GM12872 (cell line): Measurements from ENCODE around the gene ZNF521.

Experiments used
- TF ChIP-seq, protein P1 (sequence below): IDR thresholded peaks from 3 replicates; pipeline ENCODE4 v1.5.1; 2011; ENCODE audit warnings: low read depth, mild to moderate bottlenecking, low read length, moderate library complexity; ENCODE audit not compliant: insufficient read depth

The ZNF521 gene

DNA sequence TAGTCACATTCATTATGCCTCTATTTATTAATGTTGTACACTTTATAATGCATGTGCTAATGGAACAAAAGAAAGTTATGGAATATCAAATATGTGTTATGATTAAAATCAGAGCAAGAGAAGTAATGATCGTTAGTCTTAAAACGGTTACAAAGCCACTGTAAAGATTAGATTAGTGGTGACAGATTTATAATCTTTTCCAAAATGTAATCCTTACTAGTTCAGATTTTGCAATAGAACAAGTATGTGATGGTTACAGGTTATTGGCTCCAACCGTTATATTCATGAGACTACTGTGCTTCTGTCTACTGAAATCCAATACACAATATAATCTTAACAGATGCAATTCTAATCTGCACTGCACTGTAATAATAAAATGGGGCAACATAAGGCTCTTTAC is 180.6 kb downstream of the ZNF521 start:
- TF ChIP-seq, protein P1, sequence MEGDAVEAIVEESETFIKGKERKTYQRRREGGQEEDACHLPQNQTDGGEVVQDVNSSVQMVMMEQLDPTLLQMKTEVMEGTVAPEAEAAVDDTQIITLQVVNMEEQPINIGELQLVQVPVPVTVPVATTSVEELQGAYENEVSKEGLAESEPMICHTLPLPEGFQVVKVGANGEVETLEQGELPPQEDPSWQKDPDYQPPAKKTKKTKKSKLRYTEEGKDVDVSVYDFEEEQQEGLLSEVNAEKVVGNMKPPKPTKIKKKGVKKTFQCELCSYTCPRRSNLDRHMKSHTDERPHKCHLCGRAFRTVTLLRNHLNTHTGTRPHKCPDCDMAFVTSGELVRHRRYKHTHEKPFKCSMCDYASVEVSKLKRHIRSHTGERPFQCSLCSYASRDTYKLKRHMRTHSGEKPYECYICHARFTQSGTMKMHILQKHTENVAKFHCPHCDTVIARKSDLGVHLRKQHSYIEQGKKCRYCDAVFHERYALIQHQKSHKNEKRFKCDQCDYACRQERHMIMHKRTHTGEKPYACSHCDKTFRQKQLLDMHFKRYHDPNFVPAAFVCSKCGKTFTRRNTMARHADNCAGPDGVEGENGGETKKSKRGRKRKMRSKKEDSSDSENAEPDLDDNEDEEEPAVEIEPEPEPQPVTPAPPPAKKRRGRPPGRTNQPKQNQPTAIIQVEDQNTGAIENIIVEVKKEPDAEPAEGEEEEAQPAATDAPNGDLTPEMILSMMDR, result no peak

DNA sequence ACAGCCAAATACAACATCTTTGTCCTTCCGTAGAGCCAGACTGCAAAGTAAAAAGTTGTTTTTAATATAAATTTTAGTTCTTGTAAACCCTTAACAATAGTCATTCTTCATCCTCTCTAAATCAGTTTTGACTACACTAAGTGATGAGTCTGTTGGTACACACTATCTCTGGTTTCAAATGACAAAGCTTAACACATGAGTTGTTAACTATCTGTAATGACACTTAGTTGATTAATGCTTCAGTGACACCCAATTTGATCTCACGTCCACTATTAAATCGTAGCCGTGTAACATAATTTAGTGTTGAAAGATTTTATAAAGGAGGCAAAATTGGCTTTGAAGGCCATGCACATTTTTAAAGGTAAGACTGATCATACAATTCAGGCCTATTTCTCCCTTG is 181.6 kb downstream of the ZNF521 start:
- TF ChIP-seq, protein P1, result no peak

DNA sequence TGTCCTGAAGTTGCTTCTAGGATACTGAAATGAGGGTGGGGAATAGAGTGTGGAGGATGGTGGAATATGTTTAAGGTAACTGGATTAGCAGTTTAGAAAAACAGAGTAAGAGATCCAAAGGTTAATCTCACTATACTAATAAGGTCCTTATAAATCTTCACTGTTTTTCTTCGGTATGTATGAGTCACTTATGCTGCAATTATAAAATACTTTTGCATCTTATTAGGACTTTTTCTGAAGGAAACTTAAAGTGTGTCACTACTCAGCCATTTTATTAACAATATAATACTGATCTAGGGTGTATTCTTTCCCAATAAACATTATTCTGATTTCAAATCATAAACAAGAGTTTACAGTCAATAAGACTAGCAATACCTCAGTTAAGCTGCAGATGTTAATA is 182.3 kb downstream of the ZNF521 start:
- TF ChIP-seq, protein P1, result no peak

DNA sequence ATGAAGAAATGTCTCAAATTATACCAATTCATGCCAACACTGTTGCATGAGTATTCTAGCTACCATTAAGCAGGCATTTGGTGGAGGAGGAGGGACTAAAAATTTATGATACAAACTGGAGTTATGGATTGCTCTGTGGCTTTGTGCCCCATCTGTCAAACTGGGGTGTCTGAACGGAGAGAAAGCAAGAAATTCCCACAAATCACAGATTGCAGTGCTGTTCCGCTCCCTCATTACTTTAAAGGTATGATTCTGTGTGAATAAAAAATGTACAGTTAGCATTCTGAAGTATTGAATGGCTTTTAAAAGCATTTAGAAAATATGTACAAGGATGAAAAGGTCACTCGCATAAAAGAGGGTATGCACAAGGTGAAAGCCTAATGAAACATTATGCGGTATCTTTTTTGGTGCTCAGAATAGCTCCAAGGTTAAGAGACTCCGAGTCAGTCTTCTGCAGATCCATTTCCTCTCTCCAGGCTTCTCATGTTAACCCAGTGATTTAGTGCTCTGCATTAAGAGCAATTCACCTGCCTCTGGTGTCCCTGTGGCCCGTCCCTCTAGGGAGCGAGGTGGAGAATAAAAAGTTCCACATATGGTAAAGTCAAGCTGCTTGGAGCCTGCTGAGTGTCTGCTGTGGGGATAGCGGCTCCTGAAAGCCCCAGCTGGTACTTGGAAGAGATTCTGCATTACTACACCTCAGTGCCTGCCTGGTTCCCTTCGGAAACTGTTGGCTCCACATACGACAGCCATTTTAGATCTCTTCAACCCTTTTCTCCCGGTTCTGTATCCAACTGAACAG is 184.2 kb downstream of the ZNF521 start:
- TF ChIP-seq, protein P1, result no peak

DNA sequence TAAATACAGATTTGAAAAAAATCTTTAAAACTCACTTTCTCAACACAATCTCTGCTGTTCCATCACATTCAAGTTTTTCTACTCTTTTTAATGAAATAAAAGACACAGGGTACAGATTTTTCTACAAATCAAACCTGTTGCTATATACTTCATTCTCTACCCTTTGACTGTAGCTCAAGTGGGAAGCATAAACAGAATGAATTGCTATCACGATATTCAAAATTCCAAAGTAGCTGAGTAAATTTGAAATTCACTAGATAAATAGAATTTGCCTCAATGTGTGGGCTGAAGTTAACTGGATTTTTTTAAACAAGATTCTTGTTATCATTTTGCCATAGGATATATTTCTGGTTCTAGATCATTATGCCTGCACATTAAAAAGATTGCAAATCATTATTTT is 185.9 kb downstream of the ZNF521 start:
- TF ChIP-seq, protein P1, result no peak

DNA sequence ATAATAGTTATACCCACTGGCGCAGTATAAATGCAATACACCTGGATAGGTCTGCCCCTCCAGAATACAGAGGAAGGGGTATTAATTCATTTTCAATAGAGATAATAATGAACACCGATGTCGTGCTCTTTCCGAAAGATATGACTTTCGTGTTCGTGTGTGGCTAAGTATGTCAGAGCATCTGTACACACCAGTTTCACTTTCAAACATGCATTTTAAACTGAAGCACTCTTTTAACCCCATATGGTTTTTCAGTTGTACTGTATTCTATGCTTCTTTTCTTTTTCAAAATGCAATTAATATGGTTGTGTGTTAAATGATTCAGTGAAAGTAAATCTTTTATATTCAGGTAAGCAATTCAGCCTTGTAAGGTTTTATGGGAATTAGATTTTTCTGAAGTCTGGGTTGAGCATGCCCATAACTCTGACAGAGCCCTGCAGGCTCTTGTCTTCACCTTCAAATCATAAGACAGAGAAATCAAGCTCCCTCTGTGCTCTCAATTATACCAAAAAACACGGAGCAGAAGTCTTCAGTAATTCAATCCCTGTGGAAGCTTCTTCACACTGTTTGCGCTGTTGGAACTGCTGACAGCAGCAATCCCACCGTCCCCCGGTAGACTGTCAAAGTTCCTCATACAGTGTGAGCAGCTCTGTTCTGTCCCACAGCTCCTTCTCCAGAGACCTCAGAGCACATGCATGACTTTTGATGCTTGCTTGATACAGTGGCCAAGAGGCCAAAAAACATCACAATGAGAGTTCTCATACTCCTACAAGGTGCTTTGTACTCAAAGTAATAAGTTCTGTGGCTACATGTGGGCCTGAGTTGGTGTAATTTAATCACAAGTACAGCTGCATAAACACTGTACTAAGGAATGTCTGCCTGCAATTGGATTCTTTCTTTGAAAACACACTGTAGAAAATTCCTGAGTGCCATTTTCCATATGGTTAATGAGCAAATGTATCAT is 186.8 kb downstream of the ZNF521 start:
- TF ChIP-seq, protein P1, result no peak

DNA sequence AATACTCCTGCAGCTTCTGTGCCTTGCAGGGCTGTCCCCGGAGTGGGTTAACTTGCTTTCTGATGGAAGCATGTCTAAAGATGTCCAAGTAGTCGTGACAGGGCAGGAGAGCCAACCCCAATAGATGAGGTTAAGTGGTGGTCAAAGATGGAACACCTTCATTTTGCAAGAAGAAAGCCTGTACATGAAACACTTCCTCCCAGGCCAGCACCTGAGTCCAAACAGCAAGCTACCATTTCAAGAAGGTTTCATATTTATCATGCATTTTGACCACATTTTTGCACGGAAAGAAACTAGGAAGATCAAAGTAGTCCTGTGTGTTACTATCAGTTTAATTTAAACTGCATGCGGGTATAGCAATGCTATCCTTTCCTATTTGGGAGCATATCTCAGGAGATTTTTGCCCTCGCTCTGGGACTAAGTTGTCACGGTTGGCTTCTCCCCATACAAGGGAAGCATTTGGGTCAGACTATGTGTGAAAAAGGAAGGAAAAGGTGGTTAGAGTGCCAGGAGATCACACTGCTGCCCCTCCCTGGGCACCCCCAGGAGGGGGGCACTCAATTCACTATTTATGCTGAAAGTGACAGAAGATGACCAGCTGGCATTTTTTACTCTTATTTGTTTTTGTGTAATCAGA is 187.6 kb downstream of the ZNF521 start:
- TF ChIP-seq, protein P1, result no peak
